ENCODE data around the gene OR4K17. TPM values are rescaled to one million over a fixed set of nuclear protein-coding genes. Genes with fewer than 3 reads are reported as not detected.
"Not testable (repeated sequence)": the region's sequence is repeated elsewhere in the genome, so short reads cannot be mapped to it uniquely, and the experiment has no call there.

Gene OR4K17
- total and polyA plus RNA-seq, 4 donors, result not detected

GRCh38 chr14:20143911-20144310, 33.4 kb downstream of the OR4K17 start:
- Histone ChIP-seq H3K27me3 (ENCODE audit: control insufficient read depth in 3 of 3, insufficient read depth in 3 of 3, low read length in 2 of 3) (no peaks in the 10 kb centered on the region), H3K4me1 (ENCODE audit: control insufficient read depth in 5 of 5, insufficient read depth in 5 of 5, low read length in 5 of 5) (no peaks in the 10 kb centered on the region), H3K4me3 (no peak overlapping the region), H3K36me3 (ENCODE audit: control insufficient read depth in 4 of 4, insufficient read depth in 4 of 4, low read length in 4 of 4) (no peaks in the 10 kb centered on the region), H3K27ac (ENCODE audit: low read depth in 1 of 2, low read length in 1 of 2) (no peak overlapping the region), H3K9ac (ENCODE audit: insufficient read depth in 1 of 2, low read length in 2 of 2) (no peak overlapping the region), H3K9me3 (ENCODE audit: control insufficient read depth in 4 of 4, insufficient read depth in 3 of 4, low read length in 3 of 4) (peaks cover 0 to 7% (median 0%) of the 10 kb centered on the region in 4 donors)
- 37 to 40% methylated on average over 7 of the region's 7 CpGs for WGBS, 2 donors
- TF ChIP-seq CTCF (IDR thresholded peaks at IDR 0.05; ENCODE audit: control extremely low read depth, extremely low read depth), result no peak
- no peak for ATAC-seq (ENCODE audit: insufficient read depth, low FRiP score)
- DNase-seq, result no peak

- Histone ChIP-seq H3K36me3 (ENCODE audit: control insufficient read depth in 4 of 4, insufficient read depth in 4 of 4, low read length in 4 of 4) (no peaks in the 10 kb centered on the region), H3K27ac (ENCODE audit: low read depth in 1 of 2, low read length in 1 of 2) (no peak overlapping the region), H3K9ac (ENCODE audit: insufficient read depth in 1 of 2, low read length in 2 of 2) (no peak overlapping the region), H3K27me3 (ENCODE audit: control insufficient read depth in 3 of 3, insufficient read depth in 3 of 3, low read length in 2 of 3) (no peaks in the 10 kb centered on the region), H3K4me1 (ENCODE audit: control insufficient read depth in 5 of 5, insufficient read depth in 5 of 5, low read length in 5 of 5) (no peaks in the 10 kb centered on the region), H3K4me3 (no peak overlapping the region), H3K9me3 (ENCODE audit: control insufficient read depth in 4 of 4, insufficient read depth in 3 of 4, low read length in 3 of 4) (peaks cover 0 to 7% (median 0%) of the 10 kb centered on the region in 4 donors)
- DNase-seq (no peak), ATAC-seq (ENCODE audit: insufficient read depth, low FRiP score) (no peak)
- 54 to 77% methylated on average over 1 of the region's 1 CpG for WGBS, 2 donors
- no peak for TF ChIP-seq CTCF (IDR thresholded peaks at IDR 0.05; ENCODE audit: control extremely low read depth, extremely low read depth)
Observed at GRCh38 chr14:20144820-20145219, 34.3 kb downstream of the OR4K17 start.

- DNase-seq (no peak), ATAC-seq (ENCODE audit: insufficient read depth, low FRiP score) (no peak)
- Histone ChIP-seq H3K9ac (ENCODE audit: insufficient read depth in 1 of 2, low read length in 2 of 2) (no peak overlapping the region), H3K27me3 (ENCODE audit: control insufficient read depth in 3 of 3, insufficient read depth in 3 of 3, low read length in 2 of 3) (no peaks in the 10 kb centered on the region), H3K36me3 (ENCODE audit: control insufficient read depth in 4 of 4, insufficient read depth in 4 of 4, low read length in 4 of 4) (no peaks in the 10 kb centered on the region), H3K27ac (ENCODE audit: low read depth in 1 of 2, low read length in 1 of 2) (no peak overlapping the region), H3K9me3 (ENCODE audit: control insufficient read depth in 4 of 4, insufficient read depth in 3 of 4, low read length in 3 of 4) (peaks cover 0 to 20% (median 4%) of the 10 kb centered on the region in 4 donors), H3K4me1 (ENCODE audit: control insufficient read depth in 5 of 5, insufficient read depth in 5 of 5, low read length in 5 of 5) (no peaks in the 10 kb centered on the region), H3K4me3 (no peak overlapping the region)
- no peak for TF ChIP-seq CTCF (IDR thresholded peaks at IDR 0.05; ENCODE audit: control extremely low read depth, extremely low read depth)
Observed at GRCh38 chr14:20164462-20164861, 53.9 kb downstream of the OR4K17 start.

- Histone ChIP-seq H3K4me3 (no peak overlapping the region), H3K9me3 (ENCODE audit: control insufficient read depth in 4 of 4, insufficient read depth in 3 of 4, low read length in 3 of 4) (peaks cover 0 to 20% (median 4%) of the 10 kb centered on the region in 4 donors), H3K27me3 (ENCODE audit: control insufficient read depth in 3 of 3, insufficient read depth in 3 of 3, low read length in 2 of 3) (no peaks in the 10 kb centered on the region), H3K36me3 (ENCODE audit: control insufficient read depth in 4 of 4, insufficient read depth in 4 of 4, low read length in 4 of 4) (no peaks in the 10 kb centered on the region), H3K9ac (ENCODE audit: insufficient read depth in 1 of 2, low read length in 2 of 2) (no peak overlapping the region), H3K27ac (ENCODE audit: low read depth in 1 of 2, low read length in 1 of 2) (no peak overlapping the region), H3K4me1 (ENCODE audit: control insufficient read depth in 5 of 5, insufficient read depth in 5 of 5, low read length in 5 of 5) (no peaks in the 10 kb centered on the region)
- ATAC-seq (ENCODE audit: insufficient read depth, low FRiP score) (no peak), DNase-seq (no peak)
- TF ChIP-seq CTCF (IDR thresholded peaks at IDR 0.05; ENCODE audit: control extremely low read depth, extremely low read depth), result no peak
Observed at GRCh38 chr14:20167091-20167490, 56.6 kb downstream of the OR4K17 start.

GRCh38 chr14:20169852-20170251, 59.3 kb downstream of the OR4K17 start:
- H3K9me3 ChIP-seq (ENCODE audit: control insufficient read depth in 4 of 4, insufficient read depth in 3 of 4, low read length in 3 of 4), result peaks cover 0 to 16% (median 1%) of the 10 kb centered on the region in 4 donors
- not testable (repeated sequence) for H3K4me1 ChIP-seq (ENCODE audit: control insufficient read depth in 5 of 5, insufficient read depth in 5 of 5, low read length in 5 of 5); H3K27ac ChIP-seq (ENCODE audit: low read depth in 1 of 2, low read length in 1 of 2); ATAC-seq (ENCODE audit: insufficient read depth, low FRiP score); H3K36me3 ChIP-seq (ENCODE audit: control insufficient read depth in 4 of 4, insufficient read depth in 4 of 4, low read length in 4 of 4); H3K9ac ChIP-seq (ENCODE audit: insufficient read depth in 1 of 2, low read length in 2 of 2); DNase-seq; H3K27me3 ChIP-seq (ENCODE audit: control insufficient read depth in 3 of 3, insufficient read depth in 3 of 3, low read length in 2 of 3); H3K4me3 ChIP-seq
